RCC 7860 (cell line): ENCODE results near the gene TNFRSF1A.
A peak's percentile ranks its signal among the peaks of the same experiment; 100 is the strongest.
"Not testable (repeated sequence)": the region's sequence is repeated elsewhere in the genome, so short reads cannot be mapped to it uniquely, and the experiment has no call there.

ENCODE experiments used
- DNase-seq: peaks from one replicate; pipeline ENCODE4 v3.0.0-alpha.2; 2015; ENCODE audit warnings: low spot score
- FAIRE-seq: peaks from 2 replicates; lab custom pipeline; 2012; peaks lifted over from hg19 to GRCh38; lab: Jason Lieb, UNC

The TNFRSF1A gene

DNA sequence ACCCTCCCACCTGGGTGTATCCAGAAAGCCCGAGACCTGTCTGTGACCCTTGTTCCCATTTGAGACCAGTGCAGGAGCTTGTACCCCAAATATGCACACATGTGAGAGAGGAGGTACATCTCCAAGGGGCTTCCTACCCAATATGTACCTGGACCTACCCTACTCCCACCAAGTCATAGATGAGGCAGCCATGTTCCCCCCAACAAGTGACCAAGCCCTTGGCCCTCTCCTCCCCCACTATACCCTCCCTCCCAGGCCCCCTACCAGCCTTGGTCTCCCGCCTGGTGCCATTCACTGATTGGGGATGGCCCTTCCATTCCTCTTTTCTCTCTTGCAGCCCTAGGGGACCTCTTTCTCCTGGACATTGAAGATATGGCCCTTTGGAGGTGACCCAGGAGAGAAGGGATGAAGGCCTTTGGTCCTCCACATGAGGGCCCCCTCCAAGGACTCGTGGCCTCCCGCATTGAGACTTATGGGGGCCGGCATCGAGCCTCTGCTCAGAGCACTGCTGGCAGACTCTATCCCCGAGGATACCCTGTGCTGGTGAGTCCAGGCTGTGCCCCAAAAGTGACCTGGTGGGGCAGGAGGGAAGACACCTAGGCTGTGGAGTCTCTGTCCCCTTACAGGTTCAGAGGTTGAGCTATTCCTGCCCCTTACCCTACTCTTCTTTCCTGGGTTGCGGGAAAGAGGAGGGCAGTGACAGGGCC, 29.9 kb downstream of the TNFRSF1A start:
- DNase-seq, result no peak
- FAIRE-seq, result no peak

GRCh38 chr12:6310771-6311610, 30.9 kb downstream of the TNFRSF1A start:
- no peak for DNase-seq
- FAIRE-seq, result no peak

- no peak for DNase-seq
- no peak for FAIRE-seq
These were observed 34.3 kb downstream of the TNFRSF1A start for GRCh38 chr12:6307529-6307928.

- DNase-seq (no peak), FAIRE-seq (no peak)
These were observed 35.2 kb downstream of the TNFRSF1A start for GRCh38 chr12:6306599-6307220.

DNA sequence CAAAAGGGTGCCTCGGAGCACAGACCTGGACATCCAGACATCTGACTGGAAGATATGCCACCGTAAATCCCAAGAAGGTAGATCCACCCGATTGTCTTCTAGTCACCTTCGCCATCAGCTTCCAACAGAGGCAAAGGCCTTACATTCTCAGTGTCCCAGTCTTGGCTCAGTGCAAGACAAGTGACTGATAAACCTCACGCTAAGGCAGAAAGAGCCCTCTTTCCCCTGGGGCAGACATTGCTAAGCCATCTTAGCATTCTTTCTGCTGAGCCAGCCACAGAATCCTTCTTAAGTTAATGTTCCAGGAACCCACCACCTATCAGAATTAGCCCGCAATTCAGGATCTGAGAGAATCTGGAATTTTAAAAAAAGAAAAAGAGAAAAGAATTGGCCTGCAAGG, 35.7 kb downstream of the TNFRSF1A start:
- DNase-seq (no peak), FAIRE-seq (no peak)

DNA sequence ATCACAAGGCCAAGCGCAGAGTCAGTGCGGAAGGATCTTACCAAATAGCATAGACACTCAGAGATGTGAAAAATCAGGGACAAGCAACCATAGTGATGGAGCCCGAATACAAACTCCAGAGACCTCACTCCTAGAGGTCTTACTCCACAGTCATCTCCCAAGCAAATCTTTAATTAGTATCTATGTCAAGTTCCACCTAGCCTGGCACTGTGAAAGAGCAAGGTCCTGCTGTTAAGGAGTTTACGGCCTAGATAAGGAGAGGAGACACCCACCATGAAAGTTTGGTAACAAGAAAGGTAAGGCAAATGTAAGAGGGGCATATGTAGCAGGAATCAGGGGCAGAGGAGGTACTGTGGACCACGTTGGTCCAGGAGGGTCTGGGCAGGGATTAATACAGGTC, 38.8 kb downstream of the TNFRSF1A start:
- no peak for FAIRE-seq

GRCh38 chr12:6302621-6303020, 39.3 kb downstream of the TNFRSF1A start:
- DNase-seq (no peak), FAIRE-seq (no peak)

More for the DNA sequence above, 38.8 kb downstream of the TNFRSF1A start:
- no peak for DNase-seq

GRCh38 chr12:6301721-6302120, 40.2 kb downstream of the TNFRSF1A start:
- DNase-seq (no peak), FAIRE-seq (no peak)

- FAIRE-seq, result no peak
- no peak for DNase-seq
These were observed 44.7 kb downstream of the TNFRSF1A start for GRCh38 chr12:6297170-6297569.

DNA sequence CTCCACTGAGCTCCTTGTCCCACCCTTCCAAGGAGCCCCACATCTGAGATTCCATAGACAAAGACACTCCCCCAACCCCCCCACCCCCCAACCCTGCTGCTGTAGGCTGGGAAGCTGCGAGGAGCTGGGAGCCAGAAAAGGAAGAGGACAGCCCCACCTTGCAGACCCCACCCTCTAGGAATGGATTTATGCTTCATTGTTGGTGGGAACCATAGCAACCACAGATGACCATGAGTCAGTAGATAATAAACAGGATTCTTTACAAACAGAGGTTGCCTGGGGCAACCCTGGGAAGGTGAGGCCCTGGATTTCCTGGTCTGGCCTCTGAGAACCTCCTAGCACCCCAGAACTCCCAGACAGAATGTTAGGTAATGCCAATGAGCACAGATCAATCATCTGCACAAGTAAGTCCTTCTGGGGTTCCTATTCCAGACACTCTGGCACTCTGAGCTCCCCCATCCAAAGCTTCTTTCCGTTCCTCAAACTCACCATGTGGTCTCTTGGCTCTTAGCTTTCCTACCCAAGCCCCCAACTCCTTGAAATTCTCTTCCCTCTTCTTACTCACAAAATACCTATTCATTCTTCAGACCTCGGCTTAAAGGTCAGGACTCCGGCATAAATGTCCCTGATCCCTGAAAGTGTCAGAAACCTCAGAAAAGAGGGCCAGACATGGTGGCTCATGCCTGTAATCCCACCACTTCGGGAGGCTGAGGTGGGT, 46.6 kb downstream of the TNFRSF1A start:
- DNase-seq (peak; percentile 43), FAIRE-seq (no peak)

DNA sequence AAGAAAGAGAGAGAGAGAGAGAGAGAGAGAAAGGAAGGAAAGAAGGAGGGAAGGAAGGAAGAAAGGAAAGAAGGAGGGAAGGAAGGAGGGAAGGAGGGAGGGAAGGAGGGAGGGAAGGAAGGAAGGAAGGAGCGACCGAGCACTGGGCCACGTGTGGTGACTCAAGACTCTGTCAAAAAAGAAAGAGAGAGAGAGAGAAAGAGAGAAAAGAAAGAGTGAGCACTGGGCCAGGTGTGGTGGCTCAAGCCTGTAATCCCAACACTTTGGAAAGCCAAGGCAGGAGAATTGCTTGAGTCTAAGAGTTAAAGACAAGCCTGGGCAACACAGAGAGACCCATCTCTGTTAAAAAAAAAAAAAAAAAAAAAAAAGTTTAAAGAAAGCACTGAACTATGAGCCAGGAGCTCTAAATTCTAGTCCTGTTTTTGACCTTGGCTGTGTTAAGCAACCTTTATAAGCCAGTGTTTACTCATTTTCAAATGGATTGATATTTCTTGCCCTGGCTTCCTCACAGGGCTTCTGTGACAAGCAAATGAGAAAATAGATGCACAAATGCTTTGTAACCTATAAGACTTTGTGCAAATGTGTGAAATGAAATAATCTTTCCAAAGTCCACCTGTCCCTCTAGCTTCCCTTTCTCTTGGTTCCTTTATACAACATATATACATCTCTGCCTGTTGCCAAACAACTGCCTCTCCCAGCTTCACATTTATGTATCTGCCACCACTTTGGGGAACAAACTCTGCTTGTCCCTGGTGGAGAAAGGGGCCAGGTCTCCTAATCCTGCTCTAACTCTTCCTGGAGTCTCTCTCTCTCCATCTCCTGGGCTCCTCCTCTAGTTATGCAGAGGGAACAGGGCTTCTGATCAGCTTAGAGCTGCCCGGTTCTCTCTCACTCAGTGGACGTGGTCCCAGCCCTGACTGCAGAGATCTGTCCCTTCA, 47.5 kb downstream of the TNFRSF1A start:
- no peak for FAIRE-seq
- DNase-seq, result no peak

GRCh38 chr12:6292606-6293005, 49.3 kb downstream of the TNFRSF1A start:
- FAIRE-seq, result no peak

GRCh38 chr12:6289906-6290305, 52.0 kb downstream of the TNFRSF1A start:
- DNase-seq, FAIRE-seq: not testable (repeated sequence)

More at GRCh38 chr12:6292606-6293005, 49.3 kb downstream of the TNFRSF1A start:
- DNase-seq, result no peak

GRCh38 chr12:6289081-6289480, 52.8 kb downstream of the TNFRSF1A start:
- not testable (repeated sequence) for FAIRE-seq, DNase-seq

DNA sequence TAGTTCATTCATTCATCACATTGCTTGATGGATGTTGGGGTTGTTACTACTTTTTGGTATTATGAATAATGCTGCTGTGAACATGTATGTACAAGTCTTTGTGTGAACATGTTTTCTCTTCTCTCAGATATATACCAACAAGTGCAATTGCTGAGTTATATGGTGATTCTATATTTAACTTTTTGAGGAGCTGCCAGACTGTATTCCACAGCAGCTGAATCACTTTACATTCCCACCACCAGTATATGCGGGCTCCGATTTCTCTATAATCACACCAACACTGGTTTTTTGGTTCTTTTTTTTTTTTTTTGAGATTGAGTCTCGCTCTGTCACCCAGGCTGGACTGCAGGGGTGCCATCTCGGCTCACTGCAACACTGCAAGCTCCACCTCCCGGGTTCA, 53.6 kb downstream of the TNFRSF1A start:
- FAIRE-seq (no peak), DNase-seq (no peak)

- FAIRE-seq (no peak), DNase-seq (no peak)
These were observed 56.2 kb downstream of the TNFRSF1A start for GRCh38 chr12:6285532-6286306.

DNA sequence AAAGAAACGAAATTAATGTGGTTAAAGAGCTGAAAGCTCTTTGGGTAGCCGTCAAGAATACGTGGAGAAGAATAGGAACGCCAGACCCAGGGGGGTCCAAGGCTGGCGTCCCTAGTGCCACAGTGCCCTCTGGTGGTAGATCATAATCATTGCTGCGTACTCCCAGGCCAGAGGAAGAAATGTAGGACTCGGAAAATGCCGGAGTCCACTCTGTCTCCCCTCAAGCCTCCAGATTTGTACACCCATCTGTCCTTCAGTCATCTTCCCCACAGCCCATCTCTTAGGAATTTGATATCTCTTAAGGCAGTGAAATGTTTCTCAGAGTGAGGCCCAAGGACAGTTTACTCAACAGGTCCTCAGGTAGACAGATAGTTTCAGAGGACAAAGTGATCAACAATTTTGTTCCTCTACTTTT, 56.8 kb downstream of the TNFRSF1A start:
- DNase-seq, result peak; percentile 54
- FAIRE-seq, result no peak

GRCh38 chr12:6284273-6284672, 57.6 kb downstream of the TNFRSF1A start:
- DNase-seq (no peak), FAIRE-seq (no peak)

- no peak for FAIRE-seq
These were observed 59.4 kb downstream of the TNFRSF1A start for GRCh38 chr12:6282453-6282840.

More at GRCh38 chr12:6282453-6282840, 59.4 kb downstream of the TNFRSF1A start:
- no peak for DNase-seq
